ENCODE results near the gene CLSTN1.

GRCh38 chr1:9774712-9775679 lies 48.8 kb downstream of the CLSTN1 start:
- TF ChIP-seq EZH2 (IDR thresholded peaks at IDR 0.05; ENCODE audit: insufficient read depth, low read length): no peak
- TF ChIP-seq CTCF (IDR thresholded peaks at IDR 0.05; ENCODE audit: insufficient read depth, low read depth, low read length): no peak

All from astrocyte (in vitro differentiated cells and primary cell).